OCI-LY1 (cell line): ENCODE measurements around the gene TRIP10.

Experiments
- CTCF ChIP-seq: fragments of 200-600 bp; sonication (generic), shearing (Covaris generic); IDR thresholded peaks from 2 replicates; pipeline ENCODE4 v1.5.1; 2017; ENCODE audit warnings: mild to moderate bottlenecking, antibody characterized with exemption, low read length, moderate library complexity, mixed read lengths
- EZH2 ChIP-seq: fragments of 200-600 bp; sonication (generic), shearing (Covaris generic); IDR thresholded peaks from 2 replicates; pipeline ENCODE4 v1.8.0; 2017; ENCODE audit warnings: borderline replicate concordance, mixed run types, mild to moderate bottlenecking, antibody characterized with exemption, low read length, moderate library complexity, mixed read lengths

GRCh38 chr19:6693681-6694080 lies 45.8 kb upstream of the TRIP10 start:
- TF ChIP-seq CTCF (no peak), EZH2 (no peak)
